Measurements from ENCODE around the gene LCK.

Gene LCK

DNA sequence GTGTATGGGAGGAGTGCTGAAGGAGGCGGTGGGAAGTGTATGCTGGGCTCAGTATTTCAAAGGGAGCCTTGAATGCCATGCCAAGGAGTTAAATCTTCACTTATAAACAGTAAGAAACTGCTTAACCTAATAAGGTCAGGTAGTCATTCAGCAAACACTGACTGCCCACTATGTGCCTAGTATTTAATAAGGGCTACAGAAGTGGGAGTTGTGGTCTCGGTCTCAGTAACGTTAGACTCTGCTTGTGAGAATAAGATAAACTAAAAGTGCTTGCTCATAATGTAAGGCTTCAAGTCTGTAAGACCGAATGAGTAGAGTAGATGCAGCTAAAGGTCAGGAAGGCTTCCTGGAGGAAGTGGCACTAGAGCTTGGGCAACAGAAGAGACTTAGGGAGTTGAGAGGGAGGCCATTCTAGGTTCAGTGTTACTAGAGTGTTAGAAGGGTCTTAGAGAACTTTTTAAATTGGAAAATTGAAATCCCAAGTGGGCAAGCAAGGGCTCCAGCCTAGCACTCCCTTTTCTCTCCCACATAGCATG, 78.9 kb downstream of the LCK start:
- FAIRE-seq = no peak

GRCh38 chr1:32330558-32331151, 79.6 kb downstream of the LCK start:
- no peak for FAIRE-seq

DNA sequence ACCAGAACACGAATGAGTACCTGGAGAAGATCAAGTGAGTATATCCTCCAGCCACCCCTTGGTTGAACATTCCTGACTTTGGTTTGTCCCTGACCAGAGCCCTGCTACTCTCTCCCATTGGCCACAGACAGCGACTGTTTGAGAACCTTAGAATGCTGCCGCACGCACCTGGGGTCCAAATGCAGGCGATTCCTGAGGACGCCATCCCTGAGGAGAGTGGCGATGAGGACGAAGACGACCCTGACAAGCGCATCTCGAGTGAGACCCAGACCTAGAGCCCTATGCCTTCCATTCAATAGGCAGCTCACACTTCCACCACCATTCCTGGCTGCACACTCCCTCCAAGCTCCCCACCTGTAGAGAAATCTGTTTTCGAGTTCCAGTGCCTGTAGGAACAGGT, 80.5 kb downstream of the LCK start:
- no peak for FAIRE-seq

DNA sequence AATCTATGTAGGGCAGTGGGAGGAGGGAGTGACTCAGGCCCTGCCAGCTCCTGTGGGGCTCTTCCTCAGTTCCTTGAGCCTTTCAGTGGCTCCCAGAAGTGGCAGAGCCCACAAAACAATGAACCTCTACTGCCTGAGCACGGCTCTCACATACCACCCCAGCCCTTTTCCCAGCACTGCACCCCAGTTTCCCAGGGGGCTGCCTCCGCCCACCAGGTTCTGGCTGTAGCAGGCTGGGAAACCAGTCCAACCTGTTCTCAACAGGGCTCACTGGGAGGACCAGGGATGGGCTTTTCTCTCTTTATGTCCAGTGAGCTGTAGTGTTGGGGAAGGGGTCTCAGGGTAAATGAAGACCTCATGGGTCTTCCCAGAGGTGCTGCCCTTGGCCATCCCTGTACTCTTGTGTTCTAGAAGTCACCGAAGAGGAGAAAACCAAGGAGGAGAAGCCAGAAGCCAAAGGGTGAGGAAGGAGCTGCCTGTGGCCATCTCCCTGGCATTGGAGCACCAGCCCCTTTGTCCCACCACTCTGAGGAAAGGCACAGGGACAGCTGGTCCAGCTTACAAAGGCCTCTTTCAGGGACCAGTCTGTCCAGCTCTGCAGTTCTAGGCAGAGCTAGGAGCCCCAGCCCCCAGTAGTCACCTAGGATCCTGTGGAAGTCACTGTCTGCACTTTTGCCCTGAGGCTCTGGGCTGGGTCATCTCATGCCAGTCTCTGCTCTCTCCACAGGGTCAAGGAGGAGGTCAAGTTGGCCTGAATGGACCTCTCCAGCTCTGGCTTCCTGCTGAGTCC, 81.4 kb downstream of the LCK start:
- FAIRE-seq = no peak

GRCh38 chr1:32333251-32333963, 82.3 kb downstream of the LCK start:
- FAIRE-seq = no peak

DNA sequence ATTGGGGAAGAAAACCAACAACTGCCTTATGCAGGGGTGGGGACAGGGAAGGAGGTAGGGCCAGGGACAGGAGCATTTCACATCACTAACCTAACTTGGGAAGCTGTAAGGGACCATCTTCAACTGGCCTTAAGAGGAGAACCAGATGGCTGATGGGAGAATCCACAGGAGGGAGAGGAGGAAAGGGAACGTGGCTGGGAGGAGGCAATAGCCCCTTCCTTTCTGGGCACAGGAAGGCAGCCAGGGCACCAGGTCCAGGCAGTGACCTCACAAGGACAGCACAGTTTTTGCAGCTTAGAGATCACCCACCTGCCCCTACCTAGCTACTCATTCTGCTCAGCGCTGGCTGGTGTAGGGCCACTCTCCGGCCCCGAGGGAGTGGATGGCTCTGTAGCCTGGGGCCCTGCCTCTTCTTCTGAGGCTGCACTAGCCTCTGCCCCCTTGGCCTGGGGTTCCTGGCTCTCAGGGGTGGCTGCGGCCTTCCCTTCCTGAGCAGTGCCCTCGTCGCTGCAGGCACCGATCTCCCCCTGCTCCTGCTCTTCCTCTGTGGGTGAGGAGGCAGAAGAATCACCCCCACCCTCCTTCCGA, 83.3 kb downstream of the LCK start:
- FAIRE-seq = no peak

DNA sequence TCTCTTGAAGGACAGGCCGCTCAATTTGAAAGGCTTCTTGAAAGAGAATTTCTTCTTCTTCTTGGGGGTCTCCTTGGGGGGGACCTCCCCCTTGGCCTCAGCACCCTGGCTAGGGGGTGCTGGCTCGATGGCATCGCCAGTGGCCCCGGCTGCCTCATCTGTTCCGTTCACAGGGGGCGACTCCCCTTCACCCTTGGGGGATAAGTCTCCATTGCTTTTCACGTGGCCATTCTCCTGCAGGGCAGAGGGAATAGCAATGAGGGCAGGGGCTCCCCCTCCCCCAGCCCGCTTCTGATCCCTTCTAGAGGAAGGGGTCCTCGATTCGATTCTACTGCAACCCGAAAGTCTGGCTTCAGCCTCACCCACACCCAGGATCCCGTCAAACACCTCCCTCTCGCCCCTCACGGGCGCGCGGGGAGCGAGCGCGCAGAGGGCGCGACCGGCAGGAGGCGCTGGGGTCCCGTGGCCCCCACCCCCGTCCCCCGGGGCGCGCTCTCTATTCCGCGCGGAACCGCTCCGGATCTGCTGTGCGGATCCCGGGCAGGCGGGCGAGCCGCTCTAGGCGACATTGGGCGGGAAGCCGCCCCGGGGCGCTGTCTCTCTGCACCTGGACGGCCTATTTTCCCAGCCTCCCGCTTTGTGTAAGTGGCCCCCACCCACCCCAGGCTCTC, 83.9 kb downstream of the LCK start:
- no peak for FAIRE-seq

GRCh38 chr1:32335535-32335789, 84.4 kb downstream of the LCK start:
- no peak for FAIRE-seq
